Fibroblast of the aortic adventitia (primary cell): ENCODE data around the gene GBGT1. TPM values are rescaled to one million over a fixed set of nuclear protein-coding genes. Genes with fewer than 3 reads are reported as not detected.

Source experiments
- DNase-seq: peaks from one replicate; pipeline ENCODE4 v3.0.0-alpha.2; 2010; ENCODE audit warnings: low read depth
- H3K4me3 ChIP-seq: 2 replicates; pipeline ENCODE4 v1.5.1; 2011; ENCODE audit warnings: low read depth, mild to moderate bottlenecking, control low read depth, low read length, moderate library complexity
- CTCF ChIP-seq: IDR thresholded peaks from 2 replicates; pipeline ENCODE4 v1.5.1; 2011; ENCODE audit warnings: mild to moderate bottlenecking, low read length, control low read depth, inconsistent platforms; ENCODE audit not compliant: insufficient read depth
- total RNA-seq: library from RNA; depleted of rRNA; stranded (reverse); fragments of >200 nt; gene quantifications from 2 replicates; pipeline ENCODE4 v1.2.3, GENCODE V29; 2012; ENCODE audit warnings: low replicate concordance

GBGT1 gene
- total RNA-seq, 1 donor = 1.6 TPM

GRCh38 chr9:133143639-133144141 is 20.0 kb downstream of the GBGT1 start:
- H3K4me3 ChIP-seq = no peak overlapping the region
- no peak for TF ChIP-seq CTCF
- DNase-seq = no peak

GRCh38 chr9:133142684-133143622 is 20.8 kb downstream of the GBGT1 start:
- DNase-seq = no peak
- no peak for TF ChIP-seq CTCF

GRCh38 chr9:133141833-133142595 is 21.7 kb downstream of the GBGT1 start:
- no peak for TF ChIP-seq CTCF
- DNase-seq = no peak
- no peak overlapping the region for H3K4me3 ChIP-seq

More at GRCh38 chr9:133142684-133143622, 20.8 kb downstream of the GBGT1 start:
- H3K4me3 ChIP-seq = no peak overlapping the region

GRCh38 chr9:133140606-133141005 is 23.1 kb downstream of the GBGT1 start:
- TF ChIP-seq CTCF = no peak
- no peak overlapping the region for H3K4me3 ChIP-seq
- no peak for DNase-seq

- DNase-seq = no peak
- TF ChIP-seq CTCF = no peak
- no peak overlapping the region for H3K4me3 ChIP-seq
These were observed 23.6 kb downstream of the GBGT1 start for GRCh38 chr9:133140174-133140505.

GRCh38 chr9:133139246-133140173 is 24.2 kb downstream of the GBGT1 start:
- TF ChIP-seq CTCF = no peak
- DNase-seq = no peak

More at GRCh38 chr9:133139246-133140173, 24.2 kb downstream of the GBGT1 start:
- no peak overlapping the region for H3K4me3 ChIP-seq
